Activated CD8-positive, alpha-beta memory T cell treated with anti-CD3 and anti-CD28 coated beads, Interleukin-2, amount 50 U/mL, for 24 hours (primary cell): ENCODE results near the gene OPA1.
"Not testable (repeated sequence)": the region's sequence is repeated elsewhere in the genome, so short reads cannot be mapped to it uniquely, and the experiment has no call there.

Experiments used
- DNase-seq: peaks from one replicate; pipeline ENCODE4 v3.0.0-alpha.2; 2020; ENCODE audit errors: extremely low read depth

OPA1 gene

GRCh38 chr3:193589129-193589528 lies 3.9 kb upstream of the OPA1 start:
- no peak for DNase-seq

- no peak for DNase-seq
These were observed 3.4 kb upstream of the OPA1 start for GRCh38 chr3:193589616-193590015.

GRCh38 chr3:193590088-193590856 lies 2.7 kb upstream of the OPA1 start:
- DNase-seq: no peak

GRCh38 chr3:193593668-193594030 lies 641 bp downstream of the OPA1 start:
- DNase-seq: peak; percentile 29

- no peak for DNase-seq
These were observed 2.1 kb downstream of the OPA1 start for GRCh38 chr3:193594946-193595689.

- DNase-seq: no peak
These were observed 3.0 kb downstream of the OPA1 start for GRCh38 chr3:193595939-193596487.

- DNase-seq: no peak
These were observed 5.2 kb downstream of the OPA1 start for GRCh38 chr3:193598202-193598601.

GRCh38 chr3:193599393-193599792 lies 6.4 kb downstream of the OPA1 start:
- DNase-seq: no peak

GRCh38 chr3:193605876-193606275 lies 12.9 kb downstream of the OPA1 start:
- peak; percentile 14 for DNase-seq

GRCh38 chr3:193606892-193607291 lies 13.9 kb downstream of the OPA1 start:
- DNase-seq: not testable (repeated sequence)

GRCh38 chr3:193610516-193610915 lies 17.5 kb downstream of the OPA1 start:
- DNase-seq: not testable (repeated sequence)

GRCh38 chr3:193614430-193614829 lies 21.4 kb downstream of the OPA1 start:
- no peak for DNase-seq

- DNase-seq: no peak
These were observed 24.6 kb downstream of the OPA1 start for GRCh38 chr3:193617628-193618027.

GRCh38 chr3:193620057-193620456 lies 27.0 kb downstream of the OPA1 start:
- DNase-seq: no peak

- no peak for DNase-seq
These were observed 27.6 kb downstream of the OPA1 start for GRCh38 chr3:193620650-193621049.

- no peak for DNase-seq
These were observed 28.1 kb downstream of the OPA1 start for GRCh38 chr3:193621127-193621526.

- DNase-seq: no peak
These were observed 37.0 kb downstream of the OPA1 start for GRCh38 chr3:193630005-193630404.

- no peak for DNase-seq
These were observed 44.8 kb downstream of the OPA1 start for GRCh38 chr3:193637831-193638230.

- no peak for DNase-seq
These were observed 45.8 kb downstream of the OPA1 start for GRCh38 chr3:193638833-193639232.

- no peak for DNase-seq
These were observed 47.2 kb downstream of the OPA1 start for GRCh38 chr3:193640165-193640715.

- no peak for DNase-seq
These were observed 47.9 kb downstream of the OPA1 start for GRCh38 chr3:193640728-193641439.

- no peak for DNase-seq
These were observed 48.4 kb downstream of the OPA1 start for GRCh38 chr3:193641440-193641775.
